GM12878 (cell line): ENCODE data around the gene PPDPF. TPM values are rescaled to one million over a fixed set of nuclear protein-coding genes. Genes with fewer than 3 reads are reported as not detected.

Experiments used
- BCL11A ChIP-seq: IDR thresholded peaks from 2 replicates; pipeline ENCODE4 v1.6.1; 2011; ENCODE audit warnings: low read depth, low read length
- EGR1 ChIP-seq, 2 experiments: IDR thresholded peaks; 1 replicate in 1 of 2; 2 replicates in 1 of 2; pipeline ENCODE4 v1.6.1; 2011 to 2012; ENCODE audit warnings: low read depth in 2 of 2, low read length in 2 of 2, borderline replicate concordance in 1 of 2, mild to moderate bottlenecking in 1 of 2, moderate library complexity in 1 of 2
- EP300 ChIP-seq, 2 experiments: fragments of 150-350 bp in 1 of 2; IDR thresholded peaks; 2 replicates each; pipeline ENCODE4 v1.6.1; 2011 to 2012; ENCODE audit warnings: low read depth in 2 of 2, low read length in 2 of 2, borderline replicate concordance in 1 of 2, improper control_type of control experiment in 1 of 2, inconsistent platforms in 1 of 2; ENCODE audit not compliant: control insufficient read depth in 1 of 2
- IKZF2 ChIP-seq, 2 experiments: fragments of 450-650 bp; IDR thresholded peaks; 2 replicates each; pipeline ENCODE4 v1.6.1; 2017; ENCODE audit warnings: mild to moderate bottlenecking in 2 of 2, moderate library complexity in 2 of 2
- JUND ChIP-seq: IDR thresholded peaks from 2 replicates; pipeline ENCODE4 v1.6.1; 2012; ENCODE audit warnings: low read depth, mild to moderate bottlenecking, low read length, improper control_type of control experiment, moderate library complexity
- MEF2B ChIP-seq: fragments of 450-650 bp; IDR thresholded peaks from 2 replicates; pipeline ENCODE4 v1.6.1; 2018; ENCODE audit warnings: mild to moderate bottlenecking, moderate library complexity; ENCODE audit not compliant: partially characterized antibody, poor library complexity, severe bottlenecking
- MTA2 ChIP-seq: fragments of 450-650 bp; IDR thresholded peaks from 2 replicates; pipeline ENCODE4 v1.6.1; 2016; ENCODE audit warnings: low read depth, mild to moderate bottlenecking, moderate library complexity
- PKNOX1 ChIP-seq: fragments of 450-650 bp; IDR thresholded peaks from 2 replicates; pipeline ENCODE4 v1.6.1; 2016; ENCODE audit warnings: mild to moderate bottlenecking
- PRDM15 ChIP-seq: fragments of 450-650 bp; formaldehyde crosslinking; IDR thresholded peaks from 2 replicates; pipeline ENCODE4 v1.4.0; 2020; ENCODE audit warnings: mild to moderate bottlenecking, moderate library complexity
- SPI1 ChIP-seq: IDR thresholded peaks from 2 replicates; pipeline ENCODE4 v1.6.1; 2011; ENCODE audit warnings: low read depth, mild to moderate bottlenecking, low read length, moderate library complexity, borderline replicate concordance; ENCODE audit not compliant: insufficient read depth
- TCF3 ChIP-seq: IDR thresholded peaks from 2 replicates; pipeline ENCODE4 v1.6.1; 2012; ENCODE audit warnings: low read depth, mild to moderate bottlenecking, low read length, borderline replicate concordance; ENCODE audit not compliant: insufficient read depth
- ZNF207 ChIP-seq: fragments of 450-650 bp; IDR thresholded peaks from 2 replicates; pipeline ENCODE4 v1.6.1; 2014; ENCODE audit warnings: antibody characterized with exemption, mild to moderate bottlenecking, borderline replicate concordance
- ZNF217 ChIP-seq: fragments of 450-650 bp; IDR thresholded peaks from 2 replicates; pipeline ENCODE4 v1.6.1; 2017; ENCODE audit warnings: antibody characterized with exemption, mild to moderate bottlenecking
- ZNF622 ChIP-seq: fragments of 450-650 bp; IDR thresholded peaks from 2 replicates; pipeline ENCODE4 v1.6.1; 2017; ENCODE audit warnings: mild to moderate bottlenecking, inconsistent platforms
- polyA plus RNA-seq, 11 experiments: library from polyadenylated mRNA; depleted of rRNA in 4 of 11; unstranded in 6 of 11; stranded (reverse) in 5 of 11; fragments of >200 nt; fragmentation: Nextera tagmentation in 4 of 11; fragmentation: Illumina TruSeq in 1 of 11; extraction: Ambion mirVana in 4 of 11; extraction: Trizol in 1 of 11; gene quantifications; 1 replicate in 1 of 11; 2 replicates in 10 of 11; pipeline versions ENCODE4 v1.2.1 to v1.2.3, GENCODE V29; 2011 to 2016; ENCODE audit warnings: inconsistent platforms in 2 of 11, missing spikeins in 2 of 11, low read depth in 1 of 11
- total RNA-seq, 4 experiments: library from RNA; depleted of rRNA in 3 of 4; stranded (reverse); fragments of >200 nt in 3 of 4; fragmentation: Illumina TruSeq in 1 of 4; extraction: Trizol in 1 of 4; gene quantifications; 2 replicates each; pipeline versions ENCODE4 v1.2.1 to v1.2.3, GENCODE V29; 2013 to 2021
- TF ChIP-seq, protein P1 (sequence below), 3 experiments: IDR thresholded peaks in 2 of 3; conservative IDR thresholded peaks in 1 of 3; 2 replicates each; pipeline ENCODE4 v1.5.1; 2011; ENCODE audit warnings: low read depth in 3 of 3, low read length in 3 of 3, mild to moderate bottlenecking in 3 of 3, control low read depth in 2 of 3, moderate library complexity in 2 of 3, inconsistent platforms in 1 of 3, mixed read lengths in 1 of 3; ENCODE audit not compliant: control insufficient read depth in 2 of 3, insufficient read depth in 1 of 3; ENCODE audit errors: extremely low read depth in 1 of 3
- TF ChIP-seq, protein P2 (sequence below): IDR thresholded peaks from 2 replicates; pipeline ENCODE4 v1.6.1; 2011; ENCODE audit warnings: borderline replicate concordance, low read depth, mild to moderate bottlenecking, moderate library complexity, mixed read lengths, low read length; ENCODE audit not compliant: insufficient read depth; ENCODE audit errors: extremely low read length
- TF ChIP-seq, protein P3 (sequence below): fragments of 450-650 bp; IDR thresholded peaks from 2 replicates; pipeline ENCODE4 v1.6.1; 2018; ENCODE audit warnings: borderline replicate concordance, mild to moderate bottlenecking; ENCODE audit not compliant: partially characterized antibody

PPDPF gene
- total and polyA plus RNA-seq, 10 of the 15 experiments (the other 5 are each of a cell fraction or from before 2014, with no cell fraction given): 0.32 to 154 (median 22.8) TPM

DNA sequence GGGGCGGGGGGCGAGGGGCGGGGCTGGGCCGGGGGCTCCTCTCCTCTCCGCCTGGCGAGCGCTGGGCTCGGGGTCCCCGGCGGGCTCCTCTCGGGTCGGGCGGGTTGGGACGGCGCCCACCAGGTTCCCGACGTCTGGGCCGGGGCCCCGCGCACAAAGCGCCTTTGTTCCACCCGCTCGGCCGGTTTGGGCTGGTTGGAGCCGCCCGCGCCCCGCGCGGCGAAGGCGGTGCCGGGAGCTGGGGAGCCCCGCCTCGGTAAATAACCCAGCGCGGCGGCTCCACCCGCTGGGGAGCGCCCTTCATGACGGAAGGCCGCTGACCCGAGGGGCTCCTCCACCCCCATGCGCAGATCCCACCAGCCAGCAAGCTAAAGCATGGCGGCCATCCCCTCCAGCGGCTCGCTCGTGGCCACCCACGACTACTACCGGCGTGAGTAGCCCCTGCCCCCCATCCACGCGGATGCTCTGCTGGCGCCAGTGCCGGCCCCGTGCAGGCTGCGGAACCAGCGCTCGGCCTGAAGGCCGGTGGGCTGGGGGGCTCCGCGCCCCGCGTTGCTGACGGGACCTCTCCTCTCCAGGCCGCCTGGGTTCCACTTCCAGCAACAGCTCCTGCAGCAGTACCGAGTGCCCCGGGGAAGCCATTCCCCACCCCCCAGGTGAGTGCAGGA lies 503 bp downstream of the PPDPF start (continued):
- peak; percentile 54 for TF ChIP-seq MEF2B
- no peak for TF ChIP-seq PRDM15 (CRISPR knock-in tag)
- no peak for TF ChIP-seq ZNF207
- TF ChIP-seq, protein P1, sequence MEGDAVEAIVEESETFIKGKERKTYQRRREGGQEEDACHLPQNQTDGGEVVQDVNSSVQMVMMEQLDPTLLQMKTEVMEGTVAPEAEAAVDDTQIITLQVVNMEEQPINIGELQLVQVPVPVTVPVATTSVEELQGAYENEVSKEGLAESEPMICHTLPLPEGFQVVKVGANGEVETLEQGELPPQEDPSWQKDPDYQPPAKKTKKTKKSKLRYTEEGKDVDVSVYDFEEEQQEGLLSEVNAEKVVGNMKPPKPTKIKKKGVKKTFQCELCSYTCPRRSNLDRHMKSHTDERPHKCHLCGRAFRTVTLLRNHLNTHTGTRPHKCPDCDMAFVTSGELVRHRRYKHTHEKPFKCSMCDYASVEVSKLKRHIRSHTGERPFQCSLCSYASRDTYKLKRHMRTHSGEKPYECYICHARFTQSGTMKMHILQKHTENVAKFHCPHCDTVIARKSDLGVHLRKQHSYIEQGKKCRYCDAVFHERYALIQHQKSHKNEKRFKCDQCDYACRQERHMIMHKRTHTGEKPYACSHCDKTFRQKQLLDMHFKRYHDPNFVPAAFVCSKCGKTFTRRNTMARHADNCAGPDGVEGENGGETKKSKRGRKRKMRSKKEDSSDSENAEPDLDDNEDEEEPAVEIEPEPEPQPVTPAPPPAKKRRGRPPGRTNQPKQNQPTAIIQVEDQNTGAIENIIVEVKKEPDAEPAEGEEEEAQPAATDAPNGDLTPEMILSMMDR (IDR thresholded peaks at IDR 0.05 in 2 of 3, conservative IDR thresholded peaks at IDR 0.05 in 1 of 3; ENCODE audit: control insufficient read depth in 2 of 3, extremely low read depth in 1 of 3, insufficient read depth in 1 of 3, low read depth in 3 of 3, low read length in 3 of 3): peak in 1 of 3 experiments; percentile 22; a peak in 2 of 6 replicates
- no peak for TF ChIP-seq IKZF2 (IDR thresholded peaks at IDR 0.05)
- 0 out of 2 replicates have a peak, but pooled peaks have one; percentile 4 for TF ChIP-seq TCF3
- no peak for TF ChIP-seq SPI1
- TF ChIP-seq PKNOX1: peak; percentile 11; the same call in 1 of the 2 replicates
- TF ChIP-seq, protein P2, sequence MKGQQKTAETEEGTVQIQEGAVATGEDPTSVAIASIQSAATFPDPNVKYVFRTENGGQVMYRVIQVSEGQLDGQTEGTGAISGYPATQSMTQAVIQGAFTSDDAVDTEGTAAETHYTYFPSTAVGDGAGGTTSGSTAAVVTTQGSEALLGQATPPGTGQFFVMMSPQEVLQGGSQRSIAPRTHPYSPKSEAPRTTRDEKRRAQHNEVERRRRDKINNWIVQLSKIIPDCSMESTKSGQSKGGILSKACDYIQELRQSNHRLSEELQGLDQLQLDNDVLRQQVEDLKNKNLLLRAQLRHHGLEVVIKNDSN: no peak
- TF ChIP-seq ZNF622: no peak
- TF ChIP-seq, protein P3, sequence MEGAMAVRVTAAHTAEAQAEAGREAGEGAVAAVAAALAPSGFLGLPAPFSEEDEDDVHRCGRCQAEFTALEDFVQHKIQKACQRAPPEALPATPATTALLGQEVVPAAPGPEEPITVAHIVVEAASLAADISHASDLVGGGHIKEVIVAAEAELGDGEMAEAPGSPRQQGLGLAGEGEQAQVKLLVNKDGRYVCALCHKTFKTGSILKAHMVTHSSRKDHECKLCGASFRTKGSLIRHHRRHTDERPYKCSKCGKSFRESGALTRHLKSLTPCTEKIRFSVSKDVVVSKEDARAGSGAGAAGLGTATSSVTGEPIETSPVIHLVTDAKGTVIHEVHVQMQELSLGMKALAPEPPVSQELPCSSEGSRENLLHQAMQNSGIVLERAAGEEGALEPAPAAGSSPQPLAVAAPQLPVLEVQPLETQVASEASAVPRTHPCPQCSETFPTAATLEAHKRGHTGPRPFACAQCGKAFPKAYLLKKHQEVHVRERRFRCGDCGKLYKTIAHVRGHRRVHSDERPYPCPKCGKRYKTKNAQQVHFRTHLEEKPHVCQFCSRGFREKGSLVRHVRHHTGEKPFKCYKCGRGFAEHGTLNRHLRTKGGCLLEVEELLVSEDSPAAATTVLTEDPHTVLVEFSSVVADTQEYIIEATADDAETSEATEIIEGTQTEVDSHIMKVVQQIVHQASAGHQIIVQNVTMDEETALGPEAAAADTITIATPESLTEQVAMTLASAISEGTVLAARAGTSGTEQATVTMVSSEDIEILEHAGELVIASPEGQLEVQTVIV: no peak
- TF ChIP-seq EP300 (IDR thresholded peaks at IDR 0.05; ENCODE audit: borderline replicate concordance in 1 of 2, control insufficient read depth in 1 of 2, low read depth in 2 of 2, low read length in 2 of 2): no peak
- TF ChIP-seq ZNF217: no peak
- TF ChIP-seq JUND: no peak
- TF ChIP-seq EGR1 (IDR thresholded peaks at IDR 0.05; ENCODE audit: borderline replicate concordance in 1 of 2, low read depth in 2 of 2, low read length in 2 of 2): 0 out of 3 replicates have a peak, but pooled peaks of 1 of the 2 experiments have one; percentile 10
- no peak for TF ChIP-seq MTA2
- no peak for TF ChIP-seq BCL11A
